ENCODE data around the gene VMP1. TPM values are rescaled to one million over a fixed set of nuclear protein-coding genes. Genes with fewer than 3 reads are reported as not detected.

VMP1 gene
- total RNA-seq, 1 donor from 2014 or later = 314 TPM

DNA sequence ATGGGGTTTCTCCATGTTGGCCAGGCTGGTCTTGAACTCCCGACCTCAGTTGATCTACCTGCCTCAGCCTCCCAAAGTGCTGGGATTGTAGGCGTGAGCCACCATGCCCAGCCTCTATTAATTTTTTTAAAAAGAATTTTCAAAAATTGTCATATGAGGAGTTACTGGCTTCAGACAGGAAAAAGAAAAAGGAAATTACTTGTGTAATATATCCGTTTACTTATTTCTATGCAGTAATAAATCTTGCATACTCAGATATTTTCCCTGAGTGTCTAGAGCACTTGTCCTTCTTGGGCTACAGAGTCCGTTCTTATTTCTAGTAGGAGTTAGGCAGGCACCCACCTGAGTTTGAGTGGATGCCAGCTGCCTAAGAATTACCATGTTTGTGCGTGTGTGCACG lies 85.8 kb downstream of the VMP1 start:
- no peaks in the 10 kb centered on the region for H3K27me3 ChIP-seq (ENCODE audit: insufficient read depth, low read length)
- no peak for DNase-seq (ENCODE audit: low read depth)
- no peak overlapping the region for H3K9ac ChIP-seq (ENCODE audit: low read length)
- Mint-ChIP-seq H3K4me1 (ENCODE audit: low read depth, unreplicated experiment) (peaks cover 14% of the 10 kb centered on the region), H3K36me3 (ENCODE audit: low read depth, unreplicated experiment) (peaks cover 5% of the 10 kb centered on the region), H3K4me3 (ENCODE audit: unreplicated experiment) (no peak overlapping the region), H3K9me3 (ENCODE audit: unreplicated experiment) (no peaks in the 10 kb centered on the region), H3K27me3 (ENCODE audit: low read depth, unreplicated experiment) (no peaks in the 10 kb centered on the region), H3K27ac (ENCODE audit: unreplicated experiment) (no peak overlapping the region)
- TF ChIP-seq CTCF (IDR thresholded peaks at IDR 0.05; ENCODE audit: insufficient read depth, low read depth, low read length) (no peak), EZH2 (IDR thresholded peaks at IDR 0.05; ENCODE audit: insufficient read depth, low read length) (no peak)
- peaks cover 2% of the 10 kb centered on the region for H3K36me3 ChIP-seq (ENCODE audit: insufficient read depth, low read length)
- H4K20me1 ChIP-seq (ENCODE audit: insufficient read depth, low read length) = no peaks in the 10 kb centered on the region
- H3K9me3 ChIP-seq (ENCODE audit: insufficient read depth, low read depth, low read length) = no peaks in the 10 kb centered on the region
- H3K4me2 ChIP-seq (ENCODE audit: low read length) = no peak overlapping the region
- H2AFZ ChIP-seq (ENCODE audit: low read depth, low read length) = no peak overlapping the region
- H3K27ac ChIP-seq (ENCODE audit: low read depth, low read length) = no peak overlapping the region
- H3K4me3 ChIP-seq (ENCODE audit: insufficient read depth, low read depth, low read length) = no peak overlapping the region
- peaks cover 17% of the 10 kb centered on the region for H3K79me2 ChIP-seq (ENCODE audit: insufficient read depth, low read length)
- H3K4me1 ChIP-seq (ENCODE audit: insufficient read depth, low read length) = peaks cover 6% of the 10 kb centered on the region
- FAIRE-seq = no peak

GRCh38 chr17:59796138-59796537 lies 88.7 kb downstream of the VMP1 start:
- Histone ChIP-seq H3K4me2 (ENCODE audit: low read length) (no peak overlapping the region), H3K9ac (ENCODE audit: low read length) (no peak overlapping the region), H2AFZ (ENCODE audit: low read depth, low read length) (no peak overlapping the region), H3K27me3 (ENCODE audit: insufficient read depth, low read length) (no peaks in the 10 kb centered on the region), H3K4me1 (ENCODE audit: insufficient read depth, low read length) (peaks cover 6% of the 10 kb centered on the region), H4K20me1 (ENCODE audit: insufficient read depth, low read length) (no peaks in the 10 kb centered on the region), H3K9me3 (ENCODE audit: insufficient read depth, low read depth, low read length) (no peaks in the 10 kb centered on the region), H3K79me2 (ENCODE audit: insufficient read depth, low read length) (no peaks in the 10 kb centered on the region), H3K4me3 (ENCODE audit: insufficient read depth, low read depth, low read length) (no peak overlapping the region), H3K36me3 (ENCODE audit: insufficient read depth, low read length) (peaks cover 2% of the 10 kb centered on the region), H3K27ac (ENCODE audit: low read depth, low read length) (no peak overlapping the region)
- H3K27me3 Mint-ChIP-seq (ENCODE audit: low read depth, unreplicated experiment) = no peaks in the 10 kb centered on the region
- no peak for DNase-seq (ENCODE audit: low read depth)
- H3K4me1 Mint-ChIP-seq (ENCODE audit: low read depth, unreplicated experiment) = peaks cover 14% of the 10 kb centered on the region
- peaks cover 4% of the 10 kb centered on the region for H3K36me3 Mint-ChIP-seq (ENCODE audit: low read depth, unreplicated experiment)
- TF ChIP-seq CTCF (IDR thresholded peaks at IDR 0.05; ENCODE audit: insufficient read depth, low read depth, low read length) (no peak), EZH2 (IDR thresholded peaks at IDR 0.05; ENCODE audit: insufficient read depth, low read length) (no peak)
- H3K27ac Mint-ChIP-seq (ENCODE audit: unreplicated experiment) = no peak overlapping the region
- no peak for FAIRE-seq
- H3K4me3 Mint-ChIP-seq (ENCODE audit: unreplicated experiment) = no peak overlapping the region
- no peaks in the 10 kb centered on the region for H3K9me3 Mint-ChIP-seq (ENCODE audit: unreplicated experiment)

- Histone ChIP-seq H3K9me3 (ENCODE audit: insufficient read depth, low read depth, low read length) (no peaks in the 10 kb centered on the region), H4K20me1 (ENCODE audit: insufficient read depth, low read length) (no peaks in the 10 kb centered on the region), H3K9ac (ENCODE audit: low read length) (no peak overlapping the region), H3K36me3 (ENCODE audit: insufficient read depth, low read length) (peaks cover 2% of the 10 kb centered on the region), H3K79me2 (ENCODE audit: insufficient read depth, low read length) (no peaks in the 10 kb centered on the region), H2AFZ (ENCODE audit: low read depth, low read length) (no peak overlapping the region), H3K4me2 (ENCODE audit: low read length) (no peak overlapping the region), H3K4me3 (ENCODE audit: insufficient read depth, low read depth, low read length) (no peak overlapping the region), H3K4me1 (ENCODE audit: insufficient read depth, low read length) (peaks cover 3% of the 10 kb centered on the region), H3K27ac (ENCODE audit: low read depth, low read length) (peak overlapping the region; percentile 3), H3K27me3 (ENCODE audit: insufficient read depth, low read length) (no peaks in the 10 kb centered on the region)
- Mint-ChIP-seq H3K4me3 (ENCODE audit: unreplicated experiment) (no peak overlapping the region), H3K27me3 (ENCODE audit: low read depth, unreplicated experiment) (no peaks in the 10 kb centered on the region), H3K27ac (ENCODE audit: unreplicated experiment) (no peak overlapping the region), H3K4me1 (ENCODE audit: low read depth, unreplicated experiment) (peaks cover 12% of the 10 kb centered on the region), H3K9me3 (ENCODE audit: unreplicated experiment) (no peaks in the 10 kb centered on the region), H3K36me3 (ENCODE audit: low read depth, unreplicated experiment) (peaks cover 4% of the 10 kb centered on the region)
- TF ChIP-seq EZH2 (IDR thresholded peaks at IDR 0.05; ENCODE audit: insufficient read depth, low read length) (no peak), CTCF (IDR thresholded peaks at IDR 0.05; ENCODE audit: insufficient read depth, low read depth, low read length) (no peak)
- FAIRE-seq = no peak
- no peak for DNase-seq (ENCODE audit: low read depth)
Observed at GRCh38 chr17:59796785-59797205, 89.3 kb downstream of the VMP1 start.
